GM12878 (cell line): ENCODE data around the gene CPEB1. TPM values are rescaled to one million over a fixed set of nuclear protein-coding genes. Genes with fewer than 3 reads are reported as not detected.

ENCODE experiments used
- ATAC-seq: fragments of 200-7000 bp; cut with Tn5 transposase; 3 replicates; pipeline ENCODE4 v1.9.1; 2020; ENCODE audit warnings: mild to moderate bottlenecking, moderate library complexity
- BruUV-seq: library from RNA; stranded (reverse); fragments of 400-500 nt; replicated peaks from 2 replicates; lab custom pipeline; 2021; lab: Mats Ljungman, UMichigan
- CTCF ChIA-PET: fragments of 300-600 bp; sonication (Branson Sonifier 250); formaldehyde crosslinking; extraction: SDS; loops from one replicate; lab custom pipeline; 2021; ENCODE audit warnings: inconsistent platforms; lab: Yijun Ruan, JAX
- POLR2A ChIA-PET: fragments of 350-600 bp; formaldehyde crosslinking; extraction: SDS; loops from one replicate; lab custom pipeline; 2021; ENCODE audit warnings: inconsistent platforms; lab: Charles Lee
- RAD21 ChIA-PET: fragments of 300-600 bp; sonication (Branson Sonifier 250); formaldehyde crosslinking; loops from one replicate; lab custom pipeline; 2023; ENCODE audit warnings: antibody characterized with exemption; ENCODE audit not compliant: unreplicated experiment; lab: Charles Lee
- SMC1A ChIA-PET: fragments of 300-600 bp; sonication (Branson Sonifier 250); formaldehyde crosslinking; loops from one replicate; lab custom pipeline; 2023; ENCODE audit not compliant: unreplicated experiment, uncharacterized antibody; lab: Charles Lee
- DNase-seq: peaks from one replicate; pipeline ENCODE4 v3.0.0-alpha.2; 2011; ENCODE audit warnings: low read depth, low spot score
- FAIRE-seq: peaks from 3 replicates; lab custom pipeline; 2011; peaks lifted over from hg19 to GRCh38; lab: Jason Lieb, UNC
- H2AFZ ChIP-seq: 2 replicates; pipeline ENCODE4 v1.6.0; 2011; ENCODE audit warnings: low read depth, low read length, control low read depth; ENCODE audit not compliant: control insufficient read depth
- H3K27ac ChIP-seq: 2 replicates; pipeline ENCODE4 v1.5.1; 2011; ENCODE audit warnings: control low read depth; ENCODE audit not compliant: control insufficient read depth, insufficient read depth
- H3K27me3 ChIP-seq, 2 experiments: replicated peaks in 1 of 2; 2 replicates each; pipeline versions ENCODE4 v1.6.0 to v1.6.1; 2011; ENCODE audit warnings: low read length in 1 of 2; ENCODE audit not compliant: control insufficient read depth in 2 of 2, insufficient read depth in 2 of 2
- H3K36me3 ChIP-seq, 2 experiments: 2 replicates each; pipeline ENCODE4 v1.5.1; 2011; ENCODE audit warnings: low read length in 1 of 2; ENCODE audit not compliant: control insufficient read depth in 2 of 2, insufficient read depth in 2 of 2
- H3K4me1 ChIP-seq: 2 replicates; pipeline ENCODE4 v1.6.1; 2011; ENCODE audit warnings: mild to moderate bottlenecking, low read length, moderate library complexity, mixed read lengths; ENCODE audit not compliant: control insufficient read depth, insufficient read depth
- H3K4me2 ChIP-seq: 2 replicates; pipeline ENCODE4 v1.6.0; 2011; ENCODE audit warnings: control low read depth; ENCODE audit not compliant: control insufficient read depth, insufficient read depth
- H3K4me3 ChIP-seq: fragments of 200-600 bp; sonication (generic); 2 replicates; pipeline ENCODE4 v1.5.1; 2016
- H3K79me2 ChIP-seq: 2 replicates; pipeline ENCODE4 v1.6.0; 2011; ENCODE audit warnings: low read length; ENCODE audit not compliant: control insufficient read depth, insufficient read depth
- H3K9ac ChIP-seq: 2 replicates; pipeline ENCODE4 v1.8.0; 2011; ENCODE audit warnings: low read length, control low read depth, mixed read lengths; ENCODE audit not compliant: control insufficient read depth, insufficient read depth
- H3K9me3 ChIP-seq: replicated peaks from 3 replicates; pipeline ENCODE4 v1.5.1; 2011; ENCODE audit warnings: mild to moderate bottlenecking, low read length; ENCODE audit not compliant: control insufficient read depth, insufficient read depth
- H4K20me1 ChIP-seq: 2 replicates; pipeline ENCODE4 v1.6.0; 2011; ENCODE audit not compliant: control insufficient read depth, insufficient read depth
- HDAC2 ChIP-seq: fragments of 200-600 bp; sonication (generic); IDR thresholded peaks from 2 replicates; pipeline ENCODE4 v1.6.1; 2017
- MTA2 ChIP-seq: fragments of 450-650 bp; IDR thresholded peaks from 2 replicates; pipeline ENCODE4 v1.6.1; 2016; ENCODE audit warnings: low read depth, mild to moderate bottlenecking, moderate library complexity
- MYC ChIP-seq: IDR thresholded peaks from 2 replicates; pipeline ENCODE4 v1.6.1; 2011; ENCODE audit warnings: mild to moderate bottlenecking, low read length, moderate library complexity, inconsistent platforms; ENCODE audit not compliant: insufficient read depth, insufficient replicate concordance, insufficient read length, severe bottlenecking
- NFXL1 ChIP-seq: fragments of 450-650 bp; IDR thresholded peaks from 2 replicates; pipeline ENCODE4 v1.6.1; 2017; ENCODE audit warnings: antibody characterized with exemption, mild to moderate bottlenecking, borderline replicate concordance
- POLR2AphosphoS2 ChIP-seq: IDR thresholded peaks from 2 replicates; pipeline ENCODE4 v1.6.1; 2011; ENCODE audit warnings: low read depth, mild to moderate bottlenecking, low read length, improper control_type of control experiment, moderate library complexity
- SUZ12 ChIP-seq: fragments of 200-600 bp; sonication (generic); IDR thresholded peaks from one replicate; pipeline ENCODE4 v1.6.1; 2018; ENCODE audit warnings: antibody characterized with exemption, mild to moderate bottlenecking; ENCODE audit not compliant: unreplicated experiment
- WRNIP1 ChIP-seq: IDR thresholded peaks from 2 replicates; pipeline ENCODE4 v1.6.1; 2011; ENCODE audit warnings: low read depth, low read length, improper control_type of control experiment, borderline replicate concordance
- YBX1 ChIP-seq: fragments of 450-650 bp; IDR thresholded peaks from 2 replicates; pipeline ENCODE4 v1.6.1; 2016; ENCODE audit warnings: antibody characterized with exemption
- WGBS: methylation state at CpG from one replicate; pipeline ENCODE4 v1.1.6; 2016; ENCODE audit warnings: low lambda C conversion rate; ENCODE audit not compliant: insufficient replicate concordance, insufficient coverage; ENCODE audit errors: missing lambda C conversion rate; 5-methylcytosine and 5-hydroxymethylcytosine counted together
- in situ Hi-C: fragments of 300-500 bp; cut with MboI; formaldehyde crosslinking; loops from 9 replicates; pipeline ENCODE4 v1.14.3; 2018; ENCODE audit warnings: mixed read lengths
- intact Hi-C: fragments of 100-400 bp; cut with micrococcal nuclease; formaldehyde crosslinking; loops from one replicate; pipeline ENCODE4 v1.14.2; 2022; ENCODE audit not compliant: unreplicated experiment
- polyA plus RNA-seq, 11 experiments: library from polyadenylated mRNA; depleted of rRNA in 4 of 11; unstranded in 6 of 11; stranded (reverse) in 5 of 11; fragments of >200 nt; fragmentation: Nextera tagmentation in 4 of 11; fragmentation: Illumina TruSeq in 1 of 11; extraction: Ambion mirVana in 4 of 11; extraction: Trizol in 1 of 11; gene quantifications; 1 replicate in 1 of 11; 2 replicates in 10 of 11; pipeline versions ENCODE4 v1.2.1 to v1.2.3, GENCODE V29; 2011 to 2016; ENCODE audit warnings: inconsistent platforms in 2 of 11, missing spikeins in 2 of 11, low read depth in 1 of 11
- total RNA-seq, 4 experiments: library from RNA; depleted of rRNA in 3 of 4; stranded (reverse); fragments of >200 nt in 3 of 4; fragmentation: Illumina TruSeq in 1 of 4; extraction: Trizol in 1 of 4; gene quantifications; 2 replicates each; pipeline versions ENCODE4 v1.2.1 to v1.2.3, GENCODE V29; 2013 to 2021
- TF ChIP-seq, protein P1 (sequence below): IDR thresholded peaks from 2 replicates; pipeline ENCODE4 v1.6.1; 2012; ENCODE audit warnings: low read depth, low read length, improper control_type of control experiment

The CPEB1 gene
- total and polyA plus RNA-seq, 10 of the 15 experiments (the other 5 are each of a cell fraction or from before 2014, with no cell fraction given) = 0.05 to 1.1 (median 0.46) TPM

DNA sequence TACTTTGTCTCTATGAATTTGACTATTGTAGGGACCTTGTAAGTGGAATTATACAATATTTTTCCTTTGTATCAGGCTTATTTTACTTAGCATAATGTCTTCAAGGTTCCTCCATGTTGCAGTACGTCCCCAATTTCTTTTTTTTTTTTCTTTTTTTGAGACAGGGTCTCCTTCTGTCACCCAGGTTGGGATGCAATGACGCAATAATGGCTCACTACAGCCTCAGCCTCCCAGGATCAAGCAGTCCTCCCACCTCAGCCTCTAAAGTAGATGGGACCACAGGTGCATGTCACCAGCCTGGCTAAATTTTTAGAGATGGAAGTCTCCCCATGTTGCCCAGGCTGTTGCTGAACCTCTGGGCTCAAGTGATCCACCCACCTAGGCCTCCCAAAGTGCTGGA, 66.5 kb downstream of the CPEB1 start:
- FAIRE-seq (no peak), DNase-seq (no peak), ATAC-seq (no peak)
- CTCF ChIA-PET = interaction anchor here (1.6 kb wide), 1 partner anchor 17 kb away, joined by 4 read pairs; no protein-coding TSS in a partner anchor
- POLR2A ChIA-PET = no interaction called here
- in situ Hi-C loops (no loop called here), intact Hi-C loops (no loop called here)
- H3K4me2 ChIP-seq = no peak overlapping the region
- H4K20me1 ChIP-seq = no peaks in the 10 kb centered on the region
- SMC1A ChIA-PET = no interaction called here
- H2AFZ ChIP-seq = no peak overlapping the region
- no peak overlapping the region for H3K27ac ChIP-seq
- no TSS peak for BruUV-seq
- H3K9ac ChIP-seq = no peak overlapping the region
- H3K4me3 ChIP-seq = no peak overlapping the region
- TF ChIP-seq SUZ12 (no peak), YBX1 (no peak), HDAC2 (no peak), MTA2 (no peak), NFXL1 (no peak), MYC (no peak), POLR2AphosphoS2 (no peak), WRNIP1 (no peak)
- TF ChIP-seq, protein P1, sequence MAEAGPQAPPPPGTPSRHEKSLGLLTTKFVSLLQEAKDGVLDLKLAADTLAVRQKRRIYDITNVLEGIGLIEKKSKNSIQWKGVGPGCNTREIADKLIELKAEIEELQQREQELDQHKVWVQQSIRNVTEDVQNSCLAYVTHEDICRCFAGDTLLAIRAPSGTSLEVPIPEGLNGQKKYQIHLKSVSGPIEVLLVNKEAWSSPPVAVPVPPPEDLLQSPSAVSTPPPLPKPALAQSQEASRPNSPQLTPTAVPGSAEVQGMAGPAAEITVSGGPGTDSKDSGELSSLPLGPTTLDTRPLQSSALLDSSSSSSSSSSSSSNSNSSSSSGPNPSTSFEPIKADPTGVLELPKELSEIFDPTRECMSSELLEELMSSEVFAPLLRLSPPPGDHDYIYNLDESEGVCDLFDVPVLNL = no peak
- H3K36me3 ChIP-seq = no peaks in the 10 kb centered on the region
- no peaks in the 10 kb centered on the region for H3K4me1 ChIP-seq
- H3K9me3 ChIP-seq = no peaks in the 10 kb centered on the region
- no peaks in the 10 kb centered on the region for H3K79me2 ChIP-seq
- RAD21 ChIA-PET = no interaction called here
- 18% methylated on average over 2 of the region's 2 CpGs for WGBS
- no peaks in the 10 kb centered on the region; a peak in 1 of 4 replicates for H3K27me3 ChIP-seq
